Measurements from ENCODE around the gene CCDC134. TPM values are rescaled to one million over a fixed set of nuclear protein-coding genes. Genes with fewer than 3 reads are reported as not detected.
A peak's percentile ranks its signal among the peaks of the same experiment; 100 is the strongest.
"Not testable (repeated sequence)": the region's sequence is repeated elsewhere in the genome, so short reads cannot be mapped to it uniquely, and the experiment has no call there.

The CCDC134 gene
- total RNA-seq, 6 donors from 2014 or later = 5.5 to 12.6 (median 8.8) TPM

GRCh38 chr22:41862530-41863266 is 62.2 kb downstream of the CCDC134 start:
- H3K27ac ChIP-seq = peak overlapping the region; percentile 64 to 76 (median 71)
- no peaks in the 10 kb centered on the region for H3K27me3 ChIP-seq
- no peaks in the 10 kb centered on the region for H3K9me3 ChIP-seq
- no peak overlapping the region for H3K4me3 ChIP-seq
- WGBS, 2 donors = 58 to 61% methylated on average over 11 of the region's 11 CpGs
- peak; percentile 61 to 84 for ATAC-seq (ENCODE audit: low FRiP score in 2 of 2)
- peaks cover 13 to 46% (median 23%) of the 10 kb centered on the region in 4 donors for H3K4me1 ChIP-seq
- TF ChIP-seq EP300 (IDR thresholded peaks at IDR 0.05) (peak in 1 of 4 donors; percentile 14), CTCF (IDR thresholded peaks at IDR 0.05) (no peak)
- peak in 1 of 2 donors; percentile 44 for DNase-seq
- H3K36me3 ChIP-seq = peaks cover 6 to 14% (median 9%) of the 10 kb centered on the region in 4 donors

GRCh38 chr22:41863472-41863871 is 63.0 kb downstream of the CCDC134 start:
- Histone ChIP-seq H3K4me3 (no peak overlapping the region), H3K4me1 (peaks cover 13 to 38% (median 23%) of the 10 kb centered on the region in 4 donors), H3K36me3 (peaks cover 10 to 21% (median 16%) of the 10 kb centered on the region in 4 donors), H3K27ac (peak overlapping the region; percentile 64 to 76 (median 71)), H3K9me3 (no peaks in the 10 kb centered on the region), H3K27me3 (no peaks in the 10 kb centered on the region)
- no peak for TF ChIP-seq POLR2AphosphoS5 (IDR thresholded peaks at IDR 0.05)
- TF ChIP-seq EP300 (IDR thresholded peaks at IDR 0.05) = no peak
- 65 to 67% methylated on average over 2 of the region's 2 CpGs for WGBS, 2 donors
- DNase-seq (no peak), ATAC-seq (ENCODE audit: low FRiP score in 2 of 2) (peak in 1 of 2 donors; percentile 28)

GRCh38 chr22:41868556-41868955 is 68.1 kb downstream of the CCDC134 start:
- TF ChIP-seq EP300 (IDR thresholded peaks at IDR 0.05) (no peak), CTCF (IDR thresholded peaks at IDR 0.05) (no peak), POLR2A (IDR thresholded peaks at IDR 0.05) (no peak), POLR2AphosphoS5 (IDR thresholded peaks at IDR 0.05) (no peak)
- Histone ChIP-seq H3K27ac (no peak overlapping the region), H3K27me3 (no peaks in the 10 kb centered on the region), H3K4me3 (no peak overlapping the region), H3K4me1 (peaks cover 0 to 4% (median 3%) of the 10 kb centered on the region in 4 donors), H3K36me3 (peaks cover 17 to 71% (median 53%) of the 10 kb centered on the region in 4 donors), H3K9me3 (no peaks in the 10 kb centered on the region)
- no peak for DNase-seq
- 94 to 96% methylated on average over 10 of the region's 10 CpGs for WGBS, 2 donors
- ATAC-seq (ENCODE audit: low FRiP score in 2 of 2) = no peak

- H3K9me3 ChIP-seq; H3K4me1 ChIP-seq; H3K4me3 ChIP-seq; DNase-seq; H3K27me3 ChIP-seq; ATAC-seq (ENCODE audit: low FRiP score in 2 of 2); H3K27ac ChIP-seq: not testable (repeated sequence)
- peaks cover 26 to 86% (median 65%) of the 10 kb centered on the region in 4 donors for H3K36me3 ChIP-seq
- 95 to 100% methylated on average over 1 of the region's 1 CpG for WGBS, 2 donors
Observed at GRCh38 chr22:41870081-41870480, 69.6 kb downstream of the CCDC134 start.

GRCh38 chr22:41870786-41871185 is 70.3 kb downstream of the CCDC134 start:
- Histone ChIP-seq H3K36me3 (peaks cover 26 to 93% (median 72%) of the 10 kb centered on the region in 4 donors), H3K9me3 (no peaks in the 10 kb centered on the region), H3K4me3 (no peak overlapping the region), H3K27me3 (no peaks in the 10 kb centered on the region), H3K4me1 (no peaks in the 10 kb centered on the region), H3K27ac (no peak overlapping the region)
- no peak for ATAC-seq (ENCODE audit: low FRiP score in 2 of 2)
- 72 to 78% methylated on average over 4 of the region's 4 CpGs for WGBS, 2 donors
- TF ChIP-seq POLR2AphosphoS5 (IDR thresholded peaks at IDR 0.05) (no peak), POLR2A (IDR thresholded peaks at IDR 0.05) (no peak), EP300 (IDR thresholded peaks at IDR 0.05) (no peak), CTCF (IDR thresholded peaks at IDR 0.05) (no peak)
- no peak for DNase-seq

- DNase-seq = no peak
- TF ChIP-seq EP300 (IDR thresholded peaks at IDR 0.05) (no peak), CTCF (IDR thresholded peaks at IDR 0.05) (no peak), POLR2A (IDR thresholded peaks at IDR 0.05) (no peak)
- H3K4me3 ChIP-seq = no peak overlapping the region
- H3K4me1 ChIP-seq = no peaks in the 10 kb centered on the region
- WGBS, 2 donors = 65 to 72% methylated on average over 5 of the region's 5 CpGs
- H3K27me3 ChIP-seq = no peaks in the 10 kb centered on the region
- H3K27ac ChIP-seq = no peak overlapping the region
- no peaks in the 10 kb centered on the region for H3K9me3 ChIP-seq
- ATAC-seq (ENCODE audit: low FRiP score in 2 of 2) = no peak
- H3K36me3 ChIP-seq = peaks cover 16 to 98% (median 78%) of the 10 kb centered on the region in 4 donors
Observed at GRCh38 chr22:41873391-41873790, 72.9 kb downstream of the CCDC134 start.
